Psoas muscle (tissue), 8 donors: ENCODE data around the gene FMN2. TPM values are rescaled to one million over a fixed set of nuclear protein-coding genes. Genes with fewer than 3 reads are reported as not detected.
A peak's percentile ranks its signal among the peaks of the same experiment; 100 is the strongest.
"Not testable (repeated sequence)": the region's sequence is repeated elsewhere in the genome, so short reads cannot be mapped to it uniquely, and the experiment has no call there.

Experiments
- ATAC-seq, 4 donors: fragments of 200-7000 bp; cut with Tn5 transposase; one replicate each; pipeline ENCODE4 v1.9.1; 2020; ENCODE audit warnings: moderate library complexity in 3 of 4, mild to moderate bottlenecking in 2 of 4
- DNase-seq, 2 donors: peaks; one replicate each; pipeline ENCODE4 v3.0.0-alpha.2; 2020
- H3K27ac ChIP-seq: fragments of 200-600 bp; one replicate; pipeline ENCODE4 v1.8.0; 2022
- H3K27me3 ChIP-seq, 3 donors: fragments of 200-600 bp in 1 of 3; one replicate each; pipeline versions ENCODE4 v1.6.1 to v1.8.0; 2013 to 2022; ENCODE audit warnings: low read length in 2 of 3, mild to moderate bottlenecking in 2 of 3, moderate library complexity in 1 of 3; ENCODE audit not compliant: insufficient read depth in 3 of 3
- H3K36me3 ChIP-seq, 2 donors: fragments of 200-600 bp in 1 of 2; one replicate each; pipeline versions ENCODE4 v1.6.1 to v1.8.0; 2013 to 2022; ENCODE audit warnings: low read depth in 1 of 2, mild to moderate bottlenecking in 1 of 2, moderate library complexity in 1 of 2; ENCODE audit not compliant: insufficient read depth in 1 of 2
- H3K4me1 ChIP-seq: fragments of 200-600 bp; one replicate; pipeline ENCODE4 v1.8.0; 2022
- H3K4me3 ChIP-seq: fragments of 200-600 bp; one replicate; pipeline ENCODE4 v1.8.0; 2022; ENCODE audit warnings: mild to moderate bottlenecking
- H3K9me3 ChIP-seq: fragments of 200-600 bp; one replicate; pipeline ENCODE4 v1.8.0; 2022
- CTCF ChIP-seq: fragments of 200-600 bp; IDR thresholded peaks from one replicate; pipeline ENCODE4 v1.8.0; 2022; ENCODE audit warnings: antibody characterized with exemption
- WGBS, 3 donors: extraction: QIAGEN DNeasy Blood & Tissue Kit; methylation state at CpG; one replicate each; pipeline versions ENCODE4 v1.1.6 to v1.1.7; 2013; 5-methylcytosine and 5-hydroxymethylcytosine counted together
- intact Hi-C, 2 donors: fragments of 100-400 bp; cut with DNase I; formaldehyde crosslinking; loops; one replicate each; pipeline versions ENCODE4 v1.11.0 to v1.14.2; 2022
- polyA plus RNA-seq, 3 donors: library from polyadenylated mRNA; stranded (reverse); fragments of 200-250 nt; gene quantifications; one replicate each; pipeline ENCODE4 v1.2.3, GENCODE V29; 2013
- total RNA-seq, 4 donors: library from RNA; stranded (reverse); fragmentation: NEBNext Ultra II Directional in 2 of 4; extraction: Animal tissue kit (Norgen Biotek cat#: 25700) in 2 of 4; gene quantifications; one replicate each; pipeline versions ENCODE4 v1.2.1 to v1.2.4, GENCODE V29; 2021 to 2023
- donor health status: healthy with polysubstance abuse.
- donor health status: DM: no; HTN: no; CAD: no; lungs with moderate emphysema.
- donor health status: Bipolar disorder and iron deficiency.
- donor health status: healthy.
- donor health status: DM: yes; HTN: yes; CAD: no.
- donor health status: DM: no; HTN: no; CAD: no.
- donor health status: DM: no; HTN: no; CAD: no.
- donor health status: DM: yes; HTN: yes; CAD: no.

FMN2 gene
- total and polyA plus RNA-seq, 7 donors, result 0.15 to 1.1 (median 0.52) TPM; not detected in 2

- Histone ChIP-seq H3K4me3 (no peak overlapping the region), H3K27ac (no peak overlapping the region), H3K4me1 (no peaks in the 10 kb centered on the region), H3K36me3 (no peaks in the 10 kb centered on the region), H3K9me3 (no peaks in the 10 kb centered on the region), H3K27me3 (no peaks in the 10 kb centered on the region)
- intact Hi-C loops, result no loop called here
- ATAC-seq (no peak), DNase-seq (no peak)
- TF ChIP-seq CTCF, result no peak
- 68 to 88% (median 86%) methylated on average over 4 of the region's 4 CpGs for WGBS, 3 donors
Measured at GRCh38 chr1:240174734-240175133, 83.1 kb downstream of the FMN2 start.

- intact Hi-C loops, result no loop called here
- Histone ChIP-seq H3K9me3 (no peaks in the 10 kb centered on the region), H3K4me1 (no peaks in the 10 kb centered on the region), H3K27ac (no peak overlapping the region), H3K36me3 (no peaks in the 10 kb centered on the region), H3K27me3 (no peaks in the 10 kb centered on the region), H3K4me3 (no peak overlapping the region)
- ATAC-seq (no peak), DNase-seq (no peak)
- 73 to 76% (median 74%) methylated on average over 5 of the region's 5 CpGs for WGBS, 3 donors
- no peak for TF ChIP-seq CTCF
Measured at GRCh38 chr1:240178366-240178765, 86.7 kb downstream of the FMN2 start.

GRCh38 chr1:240184682-240185081 lies 93.0 kb downstream of the FMN2 start:
- H3K36me3 ChIP-seq, DNase-seq, H3K27ac ChIP-seq, H3K4me1 ChIP-seq, intact Hi-C loops, ATAC-seq, H3K4me3 ChIP-seq, H3K27me3 ChIP-seq, H3K9me3 ChIP-seq: not testable (repeated sequence)
- 74 to 84% (median 78%) methylated on average over 5 of the region's 5 CpGs for WGBS, 3 donors

GRCh38 chr1:240188139-240188538 lies 96.5 kb downstream of the FMN2 start:
- Histone ChIP-seq H3K9me3 (no peaks in the 10 kb centered on the region), H3K4me3 (no peak overlapping the region), H3K27ac (no peak overlapping the region), H3K27me3 (peaks cover 0 to 3% (median 0%) of the 10 kb centered on the region in 3 donors), H3K4me1 (no peaks in the 10 kb centered on the region), H3K36me3 (no peaks in the 10 kb centered on the region)
- no peak for TF ChIP-seq CTCF
- ATAC-seq (no peak), DNase-seq (no peak)
- intact Hi-C loops, result no loop called here
- 51 to 60% (median 52%) methylated on average over 4 of the region's 4 CpGs for WGBS, 3 donors

- peaks cover 0 to 3% (median 0%) of the 10 kb centered on the region in 3 donors for H3K27me3 ChIP-seq
- H3K9me3 ChIP-seq, result no peaks in the 10 kb centered on the region
- DNase-seq (no peak), ATAC-seq (no peak)
- TF ChIP-seq CTCF, result peak; percentile 47
- 37 to 48% (median 43%) methylated on average over 6 of the region's 6 CpGs for WGBS, 3 donors
- no peaks in the 10 kb centered on the region for H3K4me1 ChIP-seq
- no peak overlapping the region for H3K27ac ChIP-seq
- no peaks in the 10 kb centered on the region for H3K36me3 ChIP-seq
- intact Hi-C loops, result no loop called here
- no peak overlapping the region for H3K4me3 ChIP-seq
Measured at GRCh38 chr1:240189386-240189989, 97.8 kb downstream of the FMN2 start.
